IPS DF 6.9 (cell line): ENCODE results near the gene ACAN.

Source experiments
- DNase-seq: peaks from one replicate; pipeline ENCODE4 v3.0.0-alpha.2; 2013; ENCODE audit warnings: low read depth, low spot score
- H3K27ac ChIP-seq: one replicate; pipeline ENCODE4 v1.5.1; 2013; ENCODE audit warnings: low read length, control low read depth
- H3K27me3 ChIP-seq: 2 replicates; pipeline ENCODE4 v1.6.1; 2013; ENCODE audit warnings: mild to moderate bottlenecking, low read length; ENCODE audit not compliant: control insufficient read depth, insufficient read depth
- H3K36me3 ChIP-seq: 2 replicates; pipeline ENCODE4 v1.6.1; 2013; ENCODE audit warnings: low read length; ENCODE audit not compliant: control insufficient read depth, insufficient read depth
- H3K4me1 ChIP-seq: 2 replicates; pipeline ENCODE4 v1.6.1; 2013; ENCODE audit warnings: low read length; ENCODE audit not compliant: control insufficient read depth, insufficient read depth
- H3K4me3 ChIP-seq: 2 replicates; pipeline ENCODE4 v1.5.1; 2013; ENCODE audit warnings: mild to moderate bottlenecking, low read length
- H3K9me3 ChIP-seq: 2 replicates; pipeline ENCODE4 v1.6.1; 2013; ENCODE audit warnings: low read length, inconsistent platforms; ENCODE audit not compliant: control insufficient read depth, insufficient read depth
- WGBS: extraction: QIAGEN DNeasy Blood & Tissue Kit; methylation state at CpG from one replicate; pipeline ENCODE4 v1.1.7; 2013; ENCODE audit warnings: mixed read lengths, missing lambda C conversion rate; ENCODE audit not compliant: insufficient read length, insufficient coverage; 5-methylcytosine and 5-hydroxymethylcytosine counted together

Gene ACAN

GRCh38 chr15:88872106-88872505, 68.9 kb downstream of the ACAN start:
- no peak for DNase-seq
- WGBS, result no CpG with 5 or more reads among the region's 6 CpGs
- no peak overlapping the region for H3K4me3 ChIP-seq
- no peaks in the 10 kb centered on the region for H3K9me3 ChIP-seq
- no peaks in the 10 kb centered on the region for H3K36me3 ChIP-seq
- no peaks in the 10 kb centered on the region for H3K4me1 ChIP-seq
- no peak overlapping the region for H3K27ac ChIP-seq
- no peaks in the 10 kb centered on the region for H3K27me3 ChIP-seq

- no peak overlapping the region for H3K4me3 ChIP-seq
- no peak for DNase-seq
- no peaks in the 10 kb centered on the region for H3K36me3 ChIP-seq
- no peak overlapping the region for H3K27ac ChIP-seq
- no peaks in the 10 kb centered on the region for H3K27me3 ChIP-seq
- no CpG with 5 or more reads among the region's 9 CpGs for WGBS
- no peaks in the 10 kb centered on the region for H3K4me1 ChIP-seq
- no peaks in the 10 kb centered on the region for H3K9me3 ChIP-seq
These were observed 69.5 kb downstream of the ACAN start for GRCh38 chr15:88872706-88873105.

GRCh38 chr15:88873786-88874185, 70.5 kb downstream of the ACAN start:
- no peak for DNase-seq
- Histone ChIP-seq H3K27ac (no peak overlapping the region), H3K36me3 (0 out of 2 replicates have a peak, but pooled peaks cover 3% of the 10 kb centered on the region), H3K27me3 (no peaks in the 10 kb centered on the region), H3K4me3 (no peak overlapping the region; the same call in 1 of the 2 replicates), H3K4me1 (no peaks in the 10 kb centered on the region), H3K9me3 (no peaks in the 10 kb centered on the region)
- no CpG with 5 or more reads among the region's 13 CpGs for WGBS

GRCh38 chr15:88874275-88874674, 71.0 kb downstream of the ACAN start:
- Histone ChIP-seq H3K27ac (no peak overlapping the region), H3K9me3 (no peaks in the 10 kb centered on the region), H3K36me3 (0 out of 2 replicates have a peak, but pooled peaks cover 3% of the 10 kb centered on the region), H3K4me1 (no peaks in the 10 kb centered on the region), H3K27me3 (no peaks in the 10 kb centered on the region), H3K4me3 (no peak overlapping the region)
- WGBS, result no CpG with 5 or more reads among the region's 15 CpGs
- DNase-seq, result no peak

DNA sequence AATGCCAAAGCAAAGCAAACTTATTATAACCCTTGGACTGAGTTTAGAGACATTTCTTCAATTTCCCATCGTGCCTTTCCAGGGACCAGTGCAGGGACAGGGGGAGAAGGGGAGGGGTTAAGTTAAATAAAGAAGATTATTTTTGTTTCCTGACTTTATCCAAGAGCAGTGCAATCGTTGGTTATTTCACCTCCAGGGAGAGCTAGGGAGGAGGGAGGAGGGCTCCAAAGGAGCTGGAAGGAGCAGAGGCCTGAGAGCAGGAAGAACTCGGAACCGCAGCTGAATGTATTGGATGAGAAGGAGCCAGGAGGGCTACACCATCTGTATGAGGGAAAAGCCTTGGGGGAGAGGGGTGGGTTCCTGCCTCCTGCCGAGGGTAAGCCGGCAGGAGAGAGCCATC, 71.4 kb downstream of the ACAN start:
- no peak for DNase-seq
- Histone ChIP-seq H3K4me3 (no peak overlapping the region), H3K36me3 (0 out of 2 replicates have a peak, but pooled peaks cover 3% of the 10 kb centered on the region), H3K27ac (no peak overlapping the region), H3K27me3 (no peaks in the 10 kb centered on the region), H3K9me3 (no peaks in the 10 kb centered on the region), H3K4me1 (no peaks in the 10 kb centered on the region)
- WGBS, result no CpG with 5 or more reads among the region's 6 CpGs

GRCh38 chr15:88876573-88876972, 73.3 kb downstream of the ACAN start:
- Histone ChIP-seq H3K4me3 (no peak overlapping the region), H3K9me3 (no peaks in the 10 kb centered on the region), H3K36me3 (0 out of 2 replicates have a peak, but pooled peaks cover 6% of the 10 kb centered on the region), H3K4me1 (no peaks in the 10 kb centered on the region), H3K27me3 (no peaks in the 10 kb centered on the region), H3K27ac (no peak overlapping the region)
- WGBS, result no CpG with 5 or more reads among the region's 10 CpGs
- no peak for DNase-seq

- Histone ChIP-seq H3K27me3 (no peaks in the 10 kb centered on the region), H3K4me3 (no peak overlapping the region), H3K36me3 (0 out of 2 replicates have a peak, but pooled peaks cover 6% of the 10 kb centered on the region), H3K9me3 (no peaks in the 10 kb centered on the region), H3K27ac (no peak overlapping the region), H3K4me1 (no peaks in the 10 kb centered on the region)
- no peak for DNase-seq
- no CpG with 5 or more reads among the region's 11 CpGs for WGBS
These were observed 74.2 kb downstream of the ACAN start for GRCh38 chr15:88877415-88877814.

- Histone ChIP-seq H3K36me3 (0 out of 2 replicates have a peak, but pooled peaks cover 6% of the 10 kb centered on the region), H3K4me3 (no peak overlapping the region), H3K9me3 (no peaks in the 10 kb centered on the region), H3K4me1 (no peaks in the 10 kb centered on the region), H3K27ac (no peak overlapping the region), H3K27me3 (no peaks in the 10 kb centered on the region)
- no CpG with 5 or more reads among the region's 22 CpGs for WGBS
- DNase-seq, result no peak
These were observed 74.7 kb downstream of the ACAN start for GRCh38 chr15:88877906-88878305.

DNA sequence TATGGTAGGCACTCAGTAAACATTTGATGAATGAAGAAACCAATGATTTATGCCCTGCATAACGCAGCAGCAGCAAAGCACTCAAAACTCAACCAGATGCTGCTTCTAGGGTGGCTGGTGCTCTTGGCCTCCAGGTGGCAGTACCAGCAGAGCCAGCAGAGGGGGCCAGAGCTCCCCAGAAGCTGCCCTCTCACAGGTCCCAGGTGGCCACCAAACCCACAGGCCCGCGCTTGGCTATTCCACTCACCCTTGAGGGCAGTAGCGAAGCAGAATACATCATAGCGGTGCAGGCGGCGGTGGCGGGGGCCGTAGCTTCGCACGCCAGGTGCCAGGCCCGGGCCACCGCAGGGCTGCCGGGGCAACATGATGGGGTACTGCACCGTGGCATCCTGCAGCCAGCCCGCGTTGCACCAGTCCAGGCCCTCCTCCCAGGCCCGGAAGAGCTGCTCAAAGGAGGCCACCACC, 75.5 kb downstream of the ACAN start:
- no peak for DNase-seq
- H3K36me3 ChIP-seq, result 0 out of 2 replicates have a peak, but pooled peaks cover 6% of the 10 kb centered on the region
- H3K27ac ChIP-seq, result no peak overlapping the region
- WGBS, result no CpG with 5 or more reads among the region's 18 CpGs
- H3K4me1 ChIP-seq, result no peaks in the 10 kb centered on the region
- H3K27me3 ChIP-seq, result no peaks in the 10 kb centered on the region
- H3K4me3 ChIP-seq, result no peak overlapping the region
- no peaks in the 10 kb centered on the region for H3K9me3 ChIP-seq

GRCh38 chr15:88880944-88881740, 77.9 kb downstream of the ACAN start:
- H3K27ac ChIP-seq, result no peak overlapping the region
- H3K36me3 ChIP-seq, result 0 out of 2 replicates have a peak, but pooled peaks cover 6% of the 10 kb centered on the region
- no peak for DNase-seq
- no peaks in the 10 kb centered on the region for H3K4me1 ChIP-seq
- no peaks in the 10 kb centered on the region for H3K27me3 ChIP-seq
- no peaks in the 10 kb centered on the region for H3K9me3 ChIP-seq
- WGBS, result no CpG with 5 or more reads among the region's 31 CpGs
- no peak overlapping the region for H3K4me3 ChIP-seq
